ENCODE data around the gene GDPD5.

GDPD5 gene

GRCh38 chr11:75461151-75461550, 64.6 kb downstream of the GDPD5 start:
- Histone ChIP-seq H3K4me1 (no peaks in the 10 kb centered on the region), H3K36me3 (no peaks in the 10 kb centered on the region), H3K4me3 (no peak overlapping the region), H3K27me3 (no peaks in the 10 kb centered on the region), H3K27ac (no peak overlapping the region), H3K9me3 (no peaks in the 10 kb centered on the region)
- TF ChIP-seq, protein P1, sequence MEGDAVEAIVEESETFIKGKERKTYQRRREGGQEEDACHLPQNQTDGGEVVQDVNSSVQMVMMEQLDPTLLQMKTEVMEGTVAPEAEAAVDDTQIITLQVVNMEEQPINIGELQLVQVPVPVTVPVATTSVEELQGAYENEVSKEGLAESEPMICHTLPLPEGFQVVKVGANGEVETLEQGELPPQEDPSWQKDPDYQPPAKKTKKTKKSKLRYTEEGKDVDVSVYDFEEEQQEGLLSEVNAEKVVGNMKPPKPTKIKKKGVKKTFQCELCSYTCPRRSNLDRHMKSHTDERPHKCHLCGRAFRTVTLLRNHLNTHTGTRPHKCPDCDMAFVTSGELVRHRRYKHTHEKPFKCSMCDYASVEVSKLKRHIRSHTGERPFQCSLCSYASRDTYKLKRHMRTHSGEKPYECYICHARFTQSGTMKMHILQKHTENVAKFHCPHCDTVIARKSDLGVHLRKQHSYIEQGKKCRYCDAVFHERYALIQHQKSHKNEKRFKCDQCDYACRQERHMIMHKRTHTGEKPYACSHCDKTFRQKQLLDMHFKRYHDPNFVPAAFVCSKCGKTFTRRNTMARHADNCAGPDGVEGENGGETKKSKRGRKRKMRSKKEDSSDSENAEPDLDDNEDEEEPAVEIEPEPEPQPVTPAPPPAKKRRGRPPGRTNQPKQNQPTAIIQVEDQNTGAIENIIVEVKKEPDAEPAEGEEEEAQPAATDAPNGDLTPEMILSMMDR (IDR thresholded peaks at IDR 0.05), result no peak
- DNase-seq, result no peak
- intact Hi-C loops (cut with DNase I; ENCODE audit: low total_unique reads), result no loop called here

GRCh38 chr11:75456596-75457183, 69.1 kb downstream of the GDPD5 start:
- intact Hi-C loops (cut with DNase I; ENCODE audit: low total_unique reads), result no loop called here
- H3K27me3 ChIP-seq, result no peaks in the 10 kb centered on the region
- H3K4me1 ChIP-seq, result peaks cover 0 to 11% (median 6%) of the 10 kb centered on the region in 4 donors
- H3K27ac ChIP-seq, result no peak overlapping the region
- TF ChIP-seq, protein P1 (IDR thresholded peaks at IDR 0.05), result no peak
- H3K36me3 ChIP-seq, result peaks cover 0 to 4% (median 0%) of the 10 kb centered on the region in 3 donors
- H3K4me3 ChIP-seq, result no peak overlapping the region
- no peak for DNase-seq
- no peaks in the 10 kb centered on the region for H3K9me3 ChIP-seq

DNA sequence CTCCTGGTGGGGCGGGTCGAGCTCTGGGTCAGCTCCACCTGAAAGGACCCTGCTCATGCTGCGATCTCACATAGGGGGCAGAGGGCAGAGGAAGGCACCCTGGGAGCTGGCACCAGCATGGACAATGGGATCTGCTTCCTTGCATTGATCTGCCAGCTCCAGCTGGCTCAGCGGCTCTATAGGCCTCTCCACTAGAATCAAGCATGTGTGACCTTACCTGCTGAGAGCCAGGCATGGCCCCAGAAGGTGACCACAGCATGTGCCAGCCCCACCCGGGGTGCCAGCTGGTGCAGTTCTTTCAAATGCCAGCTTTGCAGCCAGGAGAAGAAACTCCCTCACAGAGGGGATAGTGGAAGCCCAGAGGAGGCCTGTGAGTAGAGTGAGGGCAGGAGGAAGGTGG, 70.8 kb downstream of the GDPD5 start:
- no peak for DNase-seq
- Histone ChIP-seq H3K4me1 (peaks cover 0 to 11% (median 6%) of the 10 kb centered on the region in 4 donors), H3K27ac (no peak overlapping the region), H3K36me3 (peaks cover 0 to 4% (median 0%) of the 10 kb centered on the region in 3 donors), H3K9me3 (no peaks in the 10 kb centered on the region), H3K27me3 (peaks cover 0 to 4% of the 10 kb centered on the region in 2 donors), H3K4me3 (no peak overlapping the region)
- intact Hi-C loops (cut with DNase I; ENCODE audit: low total_unique reads), result no loop called here
- TF ChIP-seq, protein P1 (IDR thresholded peaks at IDR 0.05), result no peak

DNA sequence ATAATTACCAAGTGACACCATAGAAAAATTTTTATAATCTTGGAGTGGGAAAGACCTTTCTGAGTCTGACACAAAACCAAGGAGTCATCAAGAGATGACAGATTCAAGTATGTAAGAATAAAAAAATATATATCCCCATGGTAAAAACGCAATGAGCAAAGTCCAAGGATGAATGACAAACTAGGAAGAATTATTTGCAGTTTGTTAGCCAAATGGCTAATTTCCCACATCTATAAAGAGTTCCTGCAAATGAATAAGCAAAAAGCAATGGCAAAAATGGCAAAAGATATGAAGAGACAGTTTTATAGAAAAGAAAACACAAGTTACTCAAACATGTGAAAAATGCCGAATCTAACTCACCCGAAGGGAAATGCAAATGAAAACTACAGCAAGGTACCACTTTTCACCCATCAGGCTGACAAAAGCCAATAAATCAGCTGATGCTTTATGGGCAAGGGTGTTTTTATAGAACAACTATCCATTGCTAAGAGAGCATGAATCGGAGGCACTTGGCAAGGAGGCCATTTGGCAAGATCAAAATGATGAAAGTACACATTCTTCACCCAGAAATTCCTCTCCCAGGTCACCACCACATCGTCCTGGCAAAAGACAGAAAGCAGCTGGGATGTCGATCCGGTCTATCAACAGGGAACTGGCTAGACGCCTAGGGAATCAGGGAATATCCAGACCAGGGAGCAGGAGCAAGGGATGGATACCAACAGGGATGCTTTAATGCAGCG, 71.7 kb downstream of the GDPD5 start:
- intact Hi-C loops (cut with DNase I; ENCODE audit: low total_unique reads), result no loop called here
- Histone ChIP-seq H3K4me3 (no peak overlapping the region), H3K36me3 (peaks cover 0 to 4% (median 0%) of the 10 kb centered on the region in 3 donors), H3K27ac (no peak overlapping the region), H3K4me1 (peaks cover 0 to 11% (median 6%) of the 10 kb centered on the region in 4 donors), H3K27me3 (peaks cover 0 to 4% of the 10 kb centered on the region in 2 donors), H3K9me3 (no peaks in the 10 kb centered on the region)
- DNase-seq, result peak; percentile 39 to 74
- TF ChIP-seq, protein P1 (IDR thresholded peaks at IDR 0.05), result no peak

DNA sequence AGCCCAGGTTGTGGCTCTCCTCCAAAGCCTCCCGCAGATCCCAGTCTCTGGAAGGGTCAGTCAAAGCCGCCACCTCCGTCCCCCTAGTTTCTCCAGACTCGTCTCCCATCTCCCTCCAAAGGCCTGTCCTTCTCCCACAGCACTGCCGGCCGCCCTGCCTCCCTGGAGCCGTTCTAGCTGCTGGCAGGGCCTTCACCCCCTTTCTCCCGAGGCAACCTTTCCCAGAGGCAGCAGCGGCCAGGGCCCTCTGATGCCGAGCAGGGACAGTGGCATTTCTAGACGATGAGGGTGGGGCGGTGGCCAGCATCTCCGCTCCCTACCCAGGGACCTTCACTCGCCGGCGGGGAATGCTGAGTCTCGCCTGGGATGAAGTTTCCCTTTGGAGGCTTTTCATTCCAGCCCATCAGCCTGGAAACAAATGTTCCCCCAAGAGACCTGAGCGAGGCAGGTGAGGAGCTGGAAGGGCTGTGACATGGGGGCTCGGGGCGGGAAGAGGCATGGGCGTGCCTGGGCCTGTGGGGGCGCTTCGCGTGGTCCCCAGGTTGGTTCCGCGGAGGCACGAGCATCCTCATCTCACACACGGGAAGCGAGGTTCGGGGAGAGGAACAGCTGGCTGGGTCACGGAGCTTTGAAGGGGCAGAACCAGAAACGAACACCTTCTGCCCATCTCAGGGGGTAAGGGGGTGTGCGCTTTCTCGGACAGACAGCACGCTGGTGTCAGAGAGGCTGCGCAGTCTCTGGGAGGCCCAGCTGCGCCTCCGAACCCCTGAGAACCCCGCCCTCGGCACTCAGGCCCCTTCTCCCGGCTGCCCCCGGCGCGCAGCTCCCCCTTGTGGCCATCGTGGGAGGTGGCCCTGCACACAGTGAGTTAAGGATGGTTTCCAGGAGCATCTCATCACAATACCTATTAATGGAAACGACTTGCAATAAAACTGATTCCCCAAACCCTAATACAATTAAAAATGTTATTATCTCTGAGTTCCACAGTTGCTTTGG, 74.6 kb downstream of the GDPD5 start:
- Histone ChIP-seq H3K27me3 (peaks cover 0 to 4% of the 10 kb centered on the region in 2 donors), H3K4me3 (no peak overlapping the region), H3K36me3 (peaks cover 0 to 4% (median 4%) of the 10 kb centered on the region in 3 donors), H3K27ac (no peak overlapping the region), H3K4me1 (peaks cover 0 to 11% (median 6%) of the 10 kb centered on the region in 4 donors), H3K9me3 (no peaks in the 10 kb centered on the region)
- intact Hi-C loops (cut with DNase I; ENCODE audit: low total_unique reads), result no loop called here
- no peak for DNase-seq
- TF ChIP-seq, protein P1 (IDR thresholded peaks at IDR 0.05), result peak; percentile 20 to 37
